Loucy (cell line): ENCODE measurements around the gene COP1.

Experiments
- H2AFZ ChIP-seq: fragments of 200-600 bp; sonication (generic); 2 replicates; pipeline ENCODE4 v1.6.0; 2016; ENCODE audit warnings: antibody characterized with exemption, mild to moderate bottlenecking, low read length, moderate library complexity
- H3F3A ChIP-seq: fragments of 200-600 bp; 2 replicates; pipeline ENCODE4 v1.6.0; 2016; ENCODE audit warnings: antibody characterized with exemption, low read depth, mild to moderate bottlenecking
- H3K27me3 ChIP-seq: fragments of 200-600 bp; sonication (generic); 2 replicates; pipeline ENCODE4 v1.6.1; 2014; ENCODE audit warnings: low read length, mild to moderate bottlenecking; ENCODE audit not compliant: insufficient read depth, poor library complexity, severe bottlenecking
- H3K36me3 ChIP-seq: fragments of 200-600 bp; sonication (generic); 2 replicates; pipeline ENCODE4 v1.6.1; 2016; ENCODE audit warnings: low read length; ENCODE audit not compliant: insufficient read depth
- H3K4me1 ChIP-seq: fragments of 200-600 bp; sonication (generic); 2 replicates; pipeline ENCODE4 v1.5.1; 2014; ENCODE audit warnings: low read length, mild to moderate bottlenecking; ENCODE audit not compliant: insufficient read depth, poor library complexity, severe bottlenecking
- H3K4me2 ChIP-seq: fragments of 200-600 bp; sonication (generic); 2 replicates; pipeline ENCODE4 v1.6.0; 2014; ENCODE audit warnings: antibody characterized with exemption, low read length, low read depth, mild to moderate bottlenecking; ENCODE audit not compliant: poor library complexity, severe bottlenecking
- H3K4me3 ChIP-seq: fragments of 200-600 bp; sonication (generic); 2 replicates; pipeline ENCODE4 v1.5.1; 2014; ENCODE audit warnings: low read length, mild to moderate bottlenecking, mixed read lengths; ENCODE audit not compliant: poor library complexity, severe bottlenecking
- H3K79me2 ChIP-seq: fragments of 200-600 bp; sonication (generic); 2 replicates; pipeline ENCODE4 v1.6.1; 2014; ENCODE audit warnings: low read length; ENCODE audit not compliant: insufficient read depth
- H3K9ac ChIP-seq: fragments of 200-600 bp; sonication (generic); 2 replicates; pipeline ENCODE4 v1.6.0; 2014; ENCODE audit warnings: mild to moderate bottlenecking, low read depth, low read length, moderate library complexity; ENCODE audit not compliant: poor library complexity, severe bottlenecking
- H3K9me2 ChIP-seq: fragments of 200-600 bp; sonication (generic); replicated peaks from 2 replicates; pipeline ENCODE4 v1.6.1; 2016; ENCODE audit warnings: low read depth, low read length, mixed read lengths
- H3K9me3 ChIP-seq: fragments of 200-600 bp; sonication (generic); 2 replicates; pipeline ENCODE4 v1.6.1; 2014; ENCODE audit warnings: mild to moderate bottlenecking, antibody characterized with exemption, low read length, low read depth; ENCODE audit not compliant: insufficient read depth
- H4K20me1 ChIP-seq: fragments of 200-600 bp; sonication (generic); 2 replicates; pipeline ENCODE4 v1.6.0; 2014; ENCODE audit warnings: antibody characterized with exemption, low read length, mild to moderate bottlenecking; ENCODE audit not compliant: insufficient read depth, poor library complexity, severe bottlenecking
- EZH2phosphoT487 ChIP-seq: fragments of 200-600 bp; IDR thresholded peaks from 2 replicates; pipeline ENCODE4 v1.6.1; 2018; ENCODE audit warnings: antibody characterized with exemption, mild to moderate bottlenecking, moderate library complexity, borderline replicate concordance
- TF ChIP-seq, protein P1 (sequence below): fragments of 200-600 bp; sonication (generic); conservative IDR thresholded peaks from 2 replicates; pipeline ENCODE4 v1.5.1; 2014; ENCODE audit warnings: mild to moderate bottlenecking, antibody characterized with exemption, low read length

Gene COP1

GRCh38 chr1:176159993-176160392 lies 47.1 kb downstream of the COP1 start:
- no peaks in the 10 kb centered on the region for H3K4me1 ChIP-seq
- no peak overlapping the region for H2AFZ ChIP-seq
- no peak overlapping the region for H3K9ac ChIP-seq
- H3K79me2 ChIP-seq, result peaks cover 44% of the 10 kb centered on the region
- peaks cover 60% of the 10 kb centered on the region for H3K36me3 ChIP-seq
- H3K4me2 ChIP-seq, result no peak overlapping the region
- peaks cover 11% of the 10 kb centered on the region for H3K9me3 ChIP-seq
- peaks cover 7% of the 10 kb centered on the region for H4K20me1 ChIP-seq
- no peaks in the 10 kb centered on the region for H3K9me2 ChIP-seq
- TF ChIP-seq, protein P1, sequence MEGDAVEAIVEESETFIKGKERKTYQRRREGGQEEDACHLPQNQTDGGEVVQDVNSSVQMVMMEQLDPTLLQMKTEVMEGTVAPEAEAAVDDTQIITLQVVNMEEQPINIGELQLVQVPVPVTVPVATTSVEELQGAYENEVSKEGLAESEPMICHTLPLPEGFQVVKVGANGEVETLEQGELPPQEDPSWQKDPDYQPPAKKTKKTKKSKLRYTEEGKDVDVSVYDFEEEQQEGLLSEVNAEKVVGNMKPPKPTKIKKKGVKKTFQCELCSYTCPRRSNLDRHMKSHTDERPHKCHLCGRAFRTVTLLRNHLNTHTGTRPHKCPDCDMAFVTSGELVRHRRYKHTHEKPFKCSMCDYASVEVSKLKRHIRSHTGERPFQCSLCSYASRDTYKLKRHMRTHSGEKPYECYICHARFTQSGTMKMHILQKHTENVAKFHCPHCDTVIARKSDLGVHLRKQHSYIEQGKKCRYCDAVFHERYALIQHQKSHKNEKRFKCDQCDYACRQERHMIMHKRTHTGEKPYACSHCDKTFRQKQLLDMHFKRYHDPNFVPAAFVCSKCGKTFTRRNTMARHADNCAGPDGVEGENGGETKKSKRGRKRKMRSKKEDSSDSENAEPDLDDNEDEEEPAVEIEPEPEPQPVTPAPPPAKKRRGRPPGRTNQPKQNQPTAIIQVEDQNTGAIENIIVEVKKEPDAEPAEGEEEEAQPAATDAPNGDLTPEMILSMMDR, result no peak
- no peak for TF ChIP-seq EZH2phosphoT487
- no peaks in the 10 kb centered on the region for H3F3A ChIP-seq
- H3K27me3 ChIP-seq, result no peaks in the 10 kb centered on the region
- no peak overlapping the region for H3K4me3 ChIP-seq

GRCh38 chr1:176157995-176158394 lies 49.1 kb downstream of the COP1 start:
- Histone ChIP-seq H3F3A (no peaks in the 10 kb centered on the region), H3K4me1 (no peaks in the 10 kb centered on the region), H3K4me3 (no peak overlapping the region), H3K79me2 (peaks cover 42% of the 10 kb centered on the region; the same call in 1 of the 2 replicates), H3K4me2 (no peak overlapping the region), H2AFZ (no peak overlapping the region), H4K20me1 (peaks cover 5% of the 10 kb centered on the region), H3K9me2 (no peaks in the 10 kb centered on the region), H3K9me3 (peaks cover 11% of the 10 kb centered on the region), H3K36me3 (peaks cover 68% of the 10 kb centered on the region), H3K9ac (no peak overlapping the region), H3K27me3 (no peaks in the 10 kb centered on the region)
- TF ChIP-seq, protein P1, result no peak
- TF ChIP-seq EZH2phosphoT487, result no peak

- peaks cover 71% of the 10 kb centered on the region for H3K36me3 ChIP-seq
- H3K9me3 ChIP-seq, result no peaks in the 10 kb centered on the region
These were observed 56.9 kb downstream of the COP1 start for GRCh38 chr1:176149939-176150807.

More at GRCh38 chr1:176149939-176150807, 56.9 kb downstream of the COP1 start:
- Histone ChIP-seq H3K4me2 (no peak overlapping the region), H3K4me3 (no peak overlapping the region), H2AFZ (no peak overlapping the region), H3K79me2 (peaks cover 43% of the 10 kb centered on the region), H3K9ac (no peak overlapping the region), H3K27me3 (no peaks in the 10 kb centered on the region), H3F3A (no peaks in the 10 kb centered on the region), H3K4me1 (no peaks in the 10 kb centered on the region), H4K20me1 (peaks cover 22% of the 10 kb centered on the region), H3K9me2 (no peaks in the 10 kb centered on the region)
- TF ChIP-seq, protein P1, result no peak
- no peak for TF ChIP-seq EZH2phosphoT487
